SH-SY5Y (cell line): Measurements from ENCODE around the gene DISP2.

ENCODE experiments used
- GATA2 ChIP-seq: IDR thresholded peaks from 2 replicates; pipeline ENCODE4 v1.6.1; 2011; ENCODE audit warnings: mild to moderate bottlenecking, low read depth, low read length
- GATA3 ChIP-seq: IDR thresholded peaks from 2 replicates; pipeline ENCODE4 v1.6.1; 2011; ENCODE audit warnings: low read depth, mild to moderate bottlenecking, low read length, moderate library complexity

The DISP2 gene

GRCh38 chr15:40345225-40345866, 12.7 kb upstream of the DISP2 start:
- TF ChIP-seq GATA2: no peak
- TF ChIP-seq GATA3: no peak

GRCh38 chr15:40345867-40346578, 12.0 kb upstream of the DISP2 start:
- TF ChIP-seq GATA3 (no peak), GATA2 (no peak)

GRCh38 chr15:40346579-40347558, 11.2 kb upstream of the DISP2 start:
- no peak for TF ChIP-seq GATA2
- TF ChIP-seq GATA3: no peak

GRCh38 chr15:40347559-40348473, 10.2 kb upstream of the DISP2 start:
- TF ChIP-seq GATA2: no peak
- TF ChIP-seq GATA3: no peak

- TF ChIP-seq GATA2 (no peak), GATA3 (no peak)
Measured at GRCh38 chr15:40348474-40348870, 9.5 kb upstream of the DISP2 start.

- TF ChIP-seq GATA3 (no peak), GATA2 (no peak)
Measured at GRCh38 chr15:40349163-40349562, 8.9 kb upstream of the DISP2 start.

GRCh38 chr15:40352281-40352901, 5.6 kb upstream of the DISP2 start:
- TF ChIP-seq GATA2 (no peak), GATA3 (no peak)

GRCh38 chr15:40353697-40354096, 4.3 kb upstream of the DISP2 start:
- TF ChIP-seq GATA2: no peak
- TF ChIP-seq GATA3: no peak

GRCh38 chr15:40354408-40355171, 3.4 kb upstream of the DISP2 start:
- TF ChIP-seq GATA2 (no peak), GATA3 (no peak)

GRCh38 chr15:40355976-40356585, 1.9 kb upstream of the DISP2 start:
- TF ChIP-seq GATA3: no peak
- TF ChIP-seq GATA2: no peak

- TF ChIP-seq GATA2 (no peak), GATA3 (no peak)
Measured at GRCh38 chr15:40357246-40357645, 773 bp upstream of the DISP2 start.
